Vagina (tissue), 2 donors: ENCODE results near the gene CSAG1.

Experiments
- CTCF ChIP-seq, 3 experiments: fragments of 450-650 bp in 2 of 3; fragments of 200-600 bp in 1 of 3; sonication (generic) in 1 of 3; IDR thresholded peaks; one replicate each; pipeline ENCODE4 v1.5.1; 2017 to 2019; ENCODE audit warnings: antibody characterized with exemption in 3 of 3, mild to moderate bottlenecking in 2 of 3, moderate library complexity in 2 of 3
- POLR2AphosphoS5 ChIP-seq, 2 donors: sonication (generic); formaldehyde crosslinking; IDR thresholded peaks; one replicate each; pipeline ENCODE4 v1.9.0; 2017; ENCODE audit warnings: antibody characterized with exemption in 2 of 2, mild to moderate bottlenecking in 2 of 2, low read depth in 1 of 2; ENCODE audit not compliant: insufficient read depth in 1 of 2

- no peak for TF ChIP-seq POLR2AphosphoS5 (IDR thresholded peaks at IDR 0.05; ENCODE audit: insufficient read depth in 1 of 2, low read depth in 1 of 2)
- no peak for TF ChIP-seq CTCF (IDR thresholded peaks at IDR 0.05)
Observed at GRCh38 chrX:152735860-152736511, 2.5 kb upstream of the CSAG1 start.
